Retinal pigment epithelial cell (primary cell): ENCODE data around the gene DUSP8.

Source experiments
- DNase-seq: peaks from one replicate; pipeline ENCODE4 v3.0.0-alpha.2; 2010; ENCODE audit warnings: low read depth
- H3K4me3 ChIP-seq: 2 replicates; pipeline ENCODE4 v1.5.1; 2011; ENCODE audit warnings: mild to moderate bottlenecking, low read length, control low read depth, moderate library complexity
- CTCF ChIP-seq: conservative IDR thresholded peaks from 2 replicates; pipeline ENCODE4 v1.5.1; 2011; ENCODE audit warnings: low read depth, low read length, control low read depth, inconsistent platforms

DUSP8 gene

GRCh38 chr11:1545432-1545831 lies 26.6 kb downstream of the DUSP8 start:
- no peak overlapping the region for H3K4me3 ChIP-seq
- no peak for TF ChIP-seq CTCF
- DNase-seq: no peak

GRCh38 chr11:1544536-1544935 lies 27.5 kb downstream of the DUSP8 start:
- DNase-seq: no peak
- H3K4me3 ChIP-seq: no peak overlapping the region
- TF ChIP-seq CTCF: no peak

DNA sequence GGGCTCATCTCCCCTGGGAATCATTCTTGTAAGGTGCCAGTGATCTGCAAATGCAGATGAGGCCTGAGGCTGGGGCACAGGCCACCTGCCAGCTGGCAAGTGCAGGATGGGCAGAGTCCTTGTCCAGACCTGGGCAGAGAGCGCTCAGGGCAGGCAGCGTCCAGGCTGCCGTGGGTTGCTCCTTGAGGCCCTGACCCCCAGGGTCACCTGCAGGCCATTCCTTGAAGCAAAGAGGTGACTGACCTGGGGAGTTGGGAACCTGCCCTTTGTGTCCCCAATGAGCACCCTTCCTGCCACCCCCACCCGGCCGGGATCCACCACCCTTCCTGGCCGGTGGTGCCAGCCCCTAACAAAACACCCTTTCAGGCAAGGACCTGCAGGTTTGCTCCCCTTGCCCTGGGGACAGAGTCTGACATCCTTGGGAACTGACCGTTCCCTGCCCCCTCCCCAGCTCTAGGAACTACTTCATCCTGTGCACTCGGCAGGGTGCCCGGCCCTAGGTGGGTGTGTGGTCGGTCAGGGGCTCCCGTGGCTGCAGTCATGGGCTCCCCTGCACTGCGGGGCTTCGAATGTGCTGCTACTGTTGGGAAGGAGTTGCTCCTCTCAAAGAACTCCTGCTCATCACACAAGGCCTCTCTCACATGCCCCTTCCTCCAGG lies 28.3 kb downstream of the DUSP8 start:
- TF ChIP-seq CTCF: no peak
- DNase-seq: no peak
- no peak overlapping the region for H3K4me3 ChIP-seq

DNA sequence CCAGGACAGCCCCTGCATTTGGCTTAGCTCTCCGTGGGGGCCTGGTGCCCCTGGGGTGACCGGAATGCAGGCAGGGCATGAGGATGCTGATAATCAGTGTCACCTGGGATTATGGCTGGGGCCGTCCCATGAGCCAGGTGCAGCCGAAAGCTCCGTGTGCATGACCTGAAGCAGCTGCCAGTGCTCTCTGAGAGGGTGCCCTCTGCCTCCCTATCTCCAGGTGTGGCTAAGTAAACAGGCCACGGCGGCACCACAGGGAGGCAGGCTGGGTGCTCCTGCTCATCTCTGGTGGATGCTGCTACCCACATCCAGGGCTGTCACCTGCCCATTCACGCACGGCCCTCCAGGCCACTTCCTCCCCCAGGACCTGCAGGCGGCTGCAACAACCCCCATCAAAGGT lies 29.8 kb downstream of the DUSP8 start:
- no peak for DNase-seq
- TF ChIP-seq CTCF: no peak
- no peak overlapping the region for H3K4me3 ChIP-seq

- no peak overlapping the region for H3K4me3 ChIP-seq
- no peak for DNase-seq
- no peak for TF ChIP-seq CTCF
Observed at GRCh38 chr11:1541474-1542204, 30.4 kb downstream of the DUSP8 start.

- H3K4me3 ChIP-seq: no peak overlapping the region
- TF ChIP-seq CTCF: no peak
- no peak for DNase-seq
Observed at GRCh38 chr11:1540074-1540473, 32.0 kb downstream of the DUSP8 start.

DNA sequence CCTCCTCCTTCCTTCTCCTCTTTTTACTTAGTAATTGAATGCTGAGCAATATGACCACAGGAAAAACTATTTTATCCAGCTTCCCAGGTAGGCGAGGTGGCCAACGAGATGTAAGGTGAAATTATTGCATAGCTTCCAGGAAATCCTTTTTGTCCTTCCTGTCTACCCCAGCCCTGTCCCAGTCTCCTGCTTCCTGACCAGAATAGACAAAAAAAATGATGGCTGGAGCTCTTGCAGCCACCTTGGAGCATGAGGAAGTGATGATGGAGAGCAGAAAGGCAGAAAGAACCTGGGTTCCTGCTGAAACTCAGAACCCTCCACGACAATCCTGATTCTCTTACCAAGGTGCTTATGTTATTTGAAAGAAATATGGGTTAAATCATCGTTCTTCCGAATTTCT lies 33.9 kb downstream of the DUSP8 start:
- no peak overlapping the region for H3K4me3 ChIP-seq
- no peak for DNase-seq
- TF ChIP-seq CTCF: no peak
